Measurements from ENCODE around the gene ZSCAN21.

DNA sequence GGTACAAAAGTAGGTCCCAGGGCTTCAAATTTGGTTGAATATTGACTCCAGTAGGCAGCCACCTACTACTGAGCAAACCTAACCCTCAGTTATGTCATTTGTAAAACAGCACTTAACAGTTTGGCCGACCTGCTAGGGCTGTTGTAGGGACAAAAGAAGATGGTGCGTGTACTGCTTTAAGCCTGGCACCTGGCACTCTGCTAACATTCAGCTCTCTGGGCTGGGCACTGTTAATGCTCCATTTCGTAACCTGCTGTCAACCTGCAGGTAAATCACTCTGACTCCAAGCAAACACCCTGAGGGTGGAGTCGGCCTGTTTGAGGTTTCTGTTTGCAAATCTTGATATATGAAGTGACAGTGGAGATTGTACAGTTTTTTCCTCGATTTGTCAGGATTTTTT, 27.0 kb upstream of the ZSCAN21 start:
- TF ChIP-seq REST (IDR thresholded peaks at IDR 0.05; ENCODE audit: insufficient read depth in 1 of 2, low read depth in 2 of 2, low read length in 2 of 2) (no peak), TAF1 (IDR thresholded peaks at IDR 0.05; ENCODE audit: borderline replicate concordance, insufficient read depth, low read length) (no peak), FOXP2 (optimal IDR thresholded peaks at IDR 0.05; ENCODE audit: borderline replicate concordance, extremely low read depth, extremely low read length, insufficient read depth) (no peak), POLR2AphosphoS5 (IDR thresholded peaks at IDR 0.05; ENCODE audit: low read depth, low read length) (no peak), SIN3A (IDR thresholded peaks at IDR 0.05; ENCODE audit: borderline replicate concordance, insufficient read depth, low read length) (no peak)

All from PFSK-1 (cell line).